SK-N-MC (cell line): Measurements from ENCODE around the gene NCAPG2.
A peak's percentile ranks its signal among the peaks of the same experiment; 100 is the strongest.

Experiments
- DNase-seq: peaks from one replicate; pipeline ENCODE4 v3.0.0-alpha.2; 2011; ENCODE audit warnings: low read depth, low spot score
- H3K27ac ChIP-seq: fragments of 200-600 bp; sonication (generic); 2 replicates; pipeline ENCODE4 v1.5.1; 2016; ENCODE audit warnings: mixed run types
- H3K36me3 ChIP-seq: fragments of 200-600 bp; sonication (generic); 2 replicates; pipeline ENCODE4 v1.6.1; 2017; ENCODE audit warnings: antibody characterized with exemption, low read length, mixed read lengths; ENCODE audit not compliant: insufficient read depth
- H3K4me3 ChIP-seq: fragments of 200-600 bp; sonication (generic); 2 replicates; pipeline ENCODE4 v1.5.1; 2016
- H3K9ac ChIP-seq: fragments of 200-600 bp; sonication (generic); 2 replicates; pipeline ENCODE4 v1.8.0; 2017; ENCODE audit warnings: mixed run types, mixed read lengths; ENCODE audit not compliant: insufficient read length
- H3K9me3 ChIP-seq: fragments of 200-600 bp; sonication (generic); 2 replicates; pipeline ENCODE4 v1.6.1; 2017; ENCODE audit warnings: low read depth, mild to moderate bottlenecking, antibody characterized with exemption, low read length, moderate library complexity, mixed read lengths
- EZH2 ChIP-seq: fragments of 200-600 bp; sonication (generic); IDR thresholded peaks from one replicate; pipeline ENCODE4 v1.6.1; 2017; ENCODE audit warnings: antibody characterized with exemption
- FOXP2 ChIP-seq: optimal IDR thresholded peaks from 2 replicates; pipeline ENCODE3; 2011; ENCODE audit warnings: mild to moderate bottlenecking, moderate library complexity; ENCODE audit not compliant: insufficient read depth; ENCODE audit errors: extremely low read length, control extremely low read depth
- POLR2AphosphoS5 ChIP-seq: IDR thresholded peaks from 2 replicates; pipeline ENCODE4 v1.6.1; 2012; ENCODE audit warnings: mild to moderate bottlenecking, low read depth, low read length, borderline replicate concordance

NCAPG2 gene

DNA sequence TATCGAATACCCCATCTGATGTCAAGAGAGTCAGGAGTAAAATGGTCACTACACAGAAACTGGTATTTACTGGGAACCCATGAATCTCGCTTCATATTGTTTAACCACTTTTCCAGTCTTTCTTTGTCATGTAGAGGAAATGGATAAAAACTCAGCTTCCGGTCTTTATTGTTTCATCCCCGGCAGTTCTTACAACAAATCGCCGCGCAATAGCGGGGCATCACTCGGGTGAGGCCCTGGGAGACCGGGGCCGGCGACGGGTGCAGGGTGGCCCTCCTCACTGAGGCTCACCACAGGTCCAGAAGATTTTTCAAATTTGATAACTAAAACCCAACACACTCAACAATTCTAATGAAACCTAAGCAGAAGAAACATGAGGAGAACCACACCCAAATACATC is 81.4 kb downstream of the NCAPG2 start:
- H3K9me3 ChIP-seq = no peaks in the 10 kb centered on the region
- peaks cover 5% of the 10 kb centered on the region for H3K36me3 ChIP-seq
- H3K27ac ChIP-seq = no peak overlapping the region
- DNase-seq = no peak
- TF ChIP-seq EZH2 (no peak), FOXP2 (no peak), POLR2AphosphoS5 (no peak)
- no peak overlapping the region for H3K4me3 ChIP-seq
- no peak overlapping the region for H3K9ac ChIP-seq

DNA sequence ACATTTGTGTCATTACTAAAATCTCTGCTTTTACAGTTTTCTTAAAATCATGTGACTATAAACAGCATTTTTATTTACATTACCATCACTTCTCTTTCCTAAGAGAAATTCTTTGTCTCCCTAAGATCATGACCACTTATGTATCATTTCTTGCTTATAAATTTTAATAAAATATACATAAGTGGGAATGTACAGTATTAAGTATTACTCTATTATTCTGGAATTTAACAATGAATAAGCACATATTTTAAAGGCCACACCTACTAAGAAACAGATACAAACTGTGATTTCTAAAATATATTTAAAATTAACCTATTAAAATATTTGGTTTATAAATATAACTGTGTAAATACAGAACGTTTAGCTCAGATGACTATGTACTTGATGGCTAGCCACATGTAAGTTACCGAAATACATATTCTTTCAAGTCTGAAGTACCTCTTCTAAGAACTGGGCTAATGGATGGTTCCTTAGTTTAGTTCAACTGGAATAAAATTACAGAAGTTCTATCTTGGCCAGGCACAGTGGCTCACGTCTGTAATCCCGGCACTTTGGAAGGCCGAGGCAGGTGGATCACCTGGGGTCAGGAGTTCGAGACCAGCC is 83.7 kb downstream of the NCAPG2 start:
- Histone ChIP-seq H3K9me3 (no peaks in the 10 kb centered on the region), H3K4me3 (no peak overlapping the region), H3K36me3 (peaks cover 5% of the 10 kb centered on the region), H3K9ac (no peak overlapping the region), H3K27ac (no peak overlapping the region)
- TF ChIP-seq EZH2 = no peak
- TF ChIP-seq FOXP2 = no peak
- TF ChIP-seq POLR2AphosphoS5 = no peak
- no peak for DNase-seq

DNA sequence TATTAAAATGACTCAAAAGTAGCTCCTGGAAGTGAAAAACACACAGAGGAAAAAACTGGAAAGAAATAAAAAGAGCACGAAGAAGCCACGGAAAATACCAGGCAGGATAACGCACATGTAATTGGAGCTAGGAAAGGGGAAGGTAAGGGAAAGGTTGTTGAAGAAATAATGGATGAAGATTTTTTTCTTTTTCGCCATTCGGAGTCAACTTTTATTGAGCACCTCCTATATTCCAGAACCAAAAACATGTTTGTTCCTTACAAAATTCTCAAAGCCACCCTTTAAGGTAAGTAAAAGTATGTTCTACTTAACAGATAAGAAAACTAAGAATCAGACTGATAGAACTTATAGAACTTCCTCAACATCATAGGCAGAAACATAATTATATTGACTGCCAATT is 84.2 kb downstream of the NCAPG2 start:
- no peak overlapping the region for H3K9ac ChIP-seq
- no peak overlapping the region for H3K27ac ChIP-seq
- DNase-seq = no peak
- peaks cover 5% of the 10 kb centered on the region for H3K36me3 ChIP-seq
- no peaks in the 10 kb centered on the region for H3K9me3 ChIP-seq
- H3K4me3 ChIP-seq = no peak overlapping the region
- no peak for TF ChIP-seq EZH2
- TF ChIP-seq FOXP2 = no peak
- no peak for TF ChIP-seq POLR2AphosphoS5

DNA sequence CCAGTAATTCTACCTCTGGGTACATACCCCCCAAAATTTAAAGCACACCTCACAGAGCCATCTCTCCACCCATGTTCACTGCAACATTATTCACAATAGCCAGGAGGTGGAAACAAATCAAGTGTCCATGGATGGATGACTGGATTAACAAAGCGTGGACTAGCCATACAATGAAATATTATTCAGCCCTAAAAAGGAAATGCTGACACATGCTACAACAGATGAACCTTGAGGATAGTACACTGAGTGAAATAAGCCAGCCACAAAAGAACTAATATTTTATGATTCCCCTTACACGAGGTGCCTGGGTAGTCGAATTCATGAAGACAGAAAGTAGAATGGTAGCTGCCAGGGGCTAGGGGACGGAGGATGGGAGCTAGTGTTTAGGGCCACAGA is 85.9 kb downstream of the NCAPG2 start:
- H3K9ac ChIP-seq = no peak overlapping the region
- TF ChIP-seq EZH2 (no peak), FOXP2 (no peak), POLR2AphosphoS5 (no peak)
- no peak overlapping the region for H3K27ac ChIP-seq
- DNase-seq = no peak
- no peaks in the 10 kb centered on the region for H3K9me3 ChIP-seq
- H3K4me3 ChIP-seq = no peak overlapping the region
- peaks cover 5% of the 10 kb centered on the region for H3K36me3 ChIP-seq

DNA sequence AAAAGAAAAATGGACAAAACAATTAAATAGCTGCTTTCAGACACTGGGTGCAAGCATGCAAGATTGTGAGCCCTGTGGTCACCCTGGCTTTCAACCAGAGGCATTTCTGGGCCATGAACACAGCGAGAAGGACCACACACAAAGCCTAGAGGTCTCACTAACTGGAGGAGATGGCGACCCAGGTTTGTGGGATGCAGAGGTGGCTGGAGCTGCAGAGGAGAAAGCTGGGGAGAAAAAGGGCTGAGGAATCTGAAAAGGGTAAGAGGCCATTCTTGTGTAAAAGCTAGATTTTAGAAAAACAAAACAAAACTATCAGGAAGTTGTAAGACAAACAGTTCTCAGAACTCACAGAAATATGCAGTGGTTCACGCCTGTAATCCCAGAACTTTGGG is 86.9 kb downstream of the NCAPG2 start:
- no peak overlapping the region for H3K4me3 ChIP-seq
- H3K36me3 ChIP-seq = no peaks in the 10 kb centered on the region; the same call in none of the 2 replicates
- H3K9ac ChIP-seq = no peak overlapping the region
- no peak for DNase-seq
- H3K9me3 ChIP-seq = no peaks in the 10 kb centered on the region
- TF ChIP-seq FOXP2 (no peak), EZH2 (no peak), POLR2AphosphoS5 (no peak)
- H3K27ac ChIP-seq = no peak overlapping the region

DNA sequence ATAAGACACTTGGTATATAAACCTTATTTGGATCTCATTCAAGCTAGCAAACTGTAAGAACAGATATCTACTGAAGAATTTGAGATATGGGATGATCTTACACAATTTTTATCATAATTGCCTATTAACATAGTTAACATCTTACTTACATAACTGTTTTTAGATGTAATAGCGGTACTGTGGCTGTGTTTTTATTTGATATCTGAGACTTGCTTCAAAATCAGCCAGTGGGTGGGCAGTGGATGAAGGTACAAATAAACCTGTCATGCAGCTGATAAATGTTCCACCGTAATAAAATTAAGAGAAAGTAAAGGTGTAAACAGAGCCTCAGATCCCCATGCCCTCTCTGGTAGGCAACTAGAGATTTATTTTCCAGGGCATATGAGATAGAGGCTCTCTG is 88.6 kb downstream of the NCAPG2 start:
- Histone ChIP-seq H3K9me3 (no peaks in the 10 kb centered on the region), H3K27ac (no peak overlapping the region)
- TF ChIP-seq POLR2AphosphoS5 = no peak

DNA sequence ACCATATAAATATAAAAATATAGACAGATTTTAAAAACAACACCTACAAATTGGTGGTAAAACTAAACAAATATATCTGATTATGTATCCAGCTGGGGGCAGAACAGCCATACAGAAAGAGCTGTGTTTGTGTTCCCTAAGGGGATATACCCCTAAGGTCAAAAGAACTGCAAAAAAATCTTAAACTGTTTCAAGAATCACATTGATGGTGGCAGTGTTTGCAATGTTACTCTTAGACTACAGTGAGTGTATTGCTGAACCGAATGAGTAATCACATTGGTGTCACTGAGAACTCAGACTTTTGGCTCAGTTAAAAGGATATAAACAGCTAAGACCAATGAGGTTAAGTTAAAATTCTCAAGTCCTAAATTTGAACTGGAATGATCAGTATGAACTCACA is 89.9 kb downstream of the NCAPG2 start:
- no peak overlapping the region for H3K4me3 ChIP-seq
- no peak overlapping the region for H3K9ac ChIP-seq
- no peak for TF ChIP-seq EZH2
- no peak for TF ChIP-seq FOXP2
- TF ChIP-seq POLR2AphosphoS5 = no peak
- H3K36me3 ChIP-seq = no peaks in the 10 kb centered on the region; the same call in 1 of the 2 replicates
- no peaks in the 10 kb centered on the region for H3K9me3 ChIP-seq
- no peak overlapping the region for H3K27ac ChIP-seq
- no peak for DNase-seq

More for the DNA sequence above, 88.6 kb downstream of the NCAPG2 start:
- DNase-seq = no peak
- Histone ChIP-seq H3K36me3 (no peaks in the 10 kb centered on the region; the same call in none of the 2 replicates), H3K4me3 (no peak overlapping the region), H3K9ac (no peak overlapping the region)

DNA sequence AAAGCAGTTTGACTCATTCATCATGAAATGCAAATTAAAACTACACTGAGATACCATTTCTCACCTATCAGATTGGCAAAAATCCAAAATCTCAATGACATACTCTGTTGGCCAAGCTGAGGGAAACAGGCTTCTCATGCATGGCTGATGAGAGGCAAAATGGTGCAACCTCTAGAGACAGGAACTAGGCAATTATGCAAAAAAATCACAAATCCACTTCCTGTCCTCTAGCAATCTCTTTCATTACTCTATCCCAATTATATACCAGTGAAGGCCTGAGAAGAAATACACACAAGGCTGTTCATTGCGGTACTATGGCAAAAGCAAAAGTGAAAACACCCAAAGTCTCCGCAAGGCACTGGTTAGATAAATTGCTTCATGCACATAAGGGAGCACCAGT is 91.1 kb downstream of the NCAPG2 start:
- Histone ChIP-seq H3K4me3 (no peak overlapping the region), H3K36me3 (peaks cover 3% of the 10 kb centered on the region; the same call in 1 of the 2 replicates), H3K27ac (no peak overlapping the region), H3K9ac (no peak overlapping the region), H3K9me3 (no peaks in the 10 kb centered on the region)
- no peak for TF ChIP-seq FOXP2
- peak; percentile 50 for DNase-seq

DNA sequence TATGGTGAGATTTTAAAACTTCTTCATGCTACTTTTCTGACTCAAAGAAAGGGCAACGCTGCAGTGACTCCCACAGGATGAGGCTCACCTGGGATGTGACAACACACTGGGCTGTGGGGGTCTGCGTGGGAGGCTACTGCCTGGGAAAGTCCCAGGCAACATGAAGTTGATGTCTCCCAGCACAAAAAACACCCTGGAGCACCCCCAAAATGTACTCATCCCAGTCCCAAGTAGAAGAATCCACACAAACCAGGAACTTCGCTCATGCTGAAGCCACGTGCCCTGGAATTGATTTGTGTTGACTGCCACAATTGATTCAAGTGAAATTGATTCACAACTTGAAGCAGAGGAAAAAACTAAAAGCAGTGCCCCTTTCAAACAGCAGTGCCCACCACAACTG is 92.1 kb downstream of the NCAPG2 start:
- TF ChIP-seq POLR2AphosphoS5 (no peak), EZH2 (no peak), FOXP2 (no peak)
- no peak overlapping the region for H3K4me3 ChIP-seq
- peaks cover 6% of the 10 kb centered on the region; the same call in 1 of the 2 replicates for H3K36me3 ChIP-seq
- H3K9me3 ChIP-seq = no peaks in the 10 kb centered on the region
- no peak overlapping the region for H3K9ac ChIP-seq
- no peak overlapping the region for H3K27ac ChIP-seq
- no peak for DNase-seq
